HepG2 (cell line): ENCODE measurements around the gene TAF12. TPM values are rescaled to one million over a fixed set of nuclear protein-coding genes. Genes with fewer than 3 reads are reported as not detected.

ENCODE experiments used
- CCAR2 ChIP-seq: fragments of 200-400 bp; formaldehyde crosslinking; optimal IDR thresholded peaks from 2 replicates; pipeline ENCODE3; 2018; ENCODE audit warnings: low read depth, mild to moderate bottlenecking, low read length, moderate library complexity
- CENPX ChIP-seq: sonication (generic); formaldehyde crosslinking; IDR thresholded peaks from 2 replicates; pipeline ENCODE4 v1.9.0; 2021; ENCODE audit warnings: mild to moderate bottlenecking, missing genetic modification reagents, moderate library complexity
- HOXA7 ChIP-seq: sonication (generic); formaldehyde crosslinking; IDR thresholded peaks from 2 replicates; pipeline ENCODE4 v1.8.1; 2022; ENCODE audit warnings: mild to moderate bottlenecking, missing genetic modification reagents, moderate library complexity
- KDM1A ChIP-seq: IDR thresholded peaks from 2 replicates; pipeline ENCODE4 v1.6.1; 2016; ENCODE audit warnings: missing compliant biosample characterization
- KLF15 ChIP-seq: sonication (generic); formaldehyde crosslinking; IDR thresholded peaks from 2 replicates; pipeline ENCODE4 v1.8.1; 2023; ENCODE audit warnings: borderline replicate concordance, mild to moderate bottlenecking, inconsistent platforms, missing genetic modification reagents, mixed read lengths
- NPAS2 ChIP-seq: sonication (generic); formaldehyde crosslinking; IDR thresholded peaks from 2 replicates; pipeline ENCODE4 v1.8.0; 2022; ENCODE audit warnings: mild to moderate bottlenecking, missing genetic modification reagents, borderline replicate concordance
- RAD21 ChIP-seq: fragments of 450-650 bp; formaldehyde crosslinking; IDR thresholded peaks from 2 replicates; pipeline ENCODE4 v1.5.0; 2020; ENCODE audit warnings: mild to moderate bottlenecking
- SIN3A ChIP-seq: IDR thresholded peaks from 2 replicates; pipeline ENCODE4 v1.6.1; 2011; ENCODE audit warnings: low read depth, mild to moderate bottlenecking, control low read depth, low read length, borderline replicate concordance
- SIN3B ChIP-seq: fragments of 150-350 bp; IDR thresholded peaks from 2 replicates; pipeline ENCODE4 v1.6.1; 2014; ENCODE audit warnings: low read length
- SMYD3 ChIP-seq: sonication (generic); formaldehyde crosslinking; IDR thresholded peaks from 2 replicates; pipeline ENCODE4 v1.8.1; 2023; ENCODE audit warnings: mild to moderate bottlenecking, missing genetic modification reagents
- ZKSCAN1 ChIP-seq: fragments of 150-350 bp; IDR thresholded peaks from 2 replicates; pipeline ENCODE4 v1.6.1; 2014; ENCODE audit warnings: low read length
- ZMYM3 ChIP-seq: sonication (generic); formaldehyde crosslinking; IDR thresholded peaks from 2 replicates; pipeline ENCODE4 v1.5.1; 2020; ENCODE audit warnings: mild to moderate bottlenecking, missing genetic modification reagents
- ZNF138 ChIP-seq: sonication (generic); formaldehyde crosslinking; IDR thresholded peaks from 2 replicates; pipeline ENCODE4 v1.5.0; 2020; ENCODE audit warnings: mild to moderate bottlenecking, low read depth, missing genetic modification reagents
- ZNF205 ChIP-seq: IDR thresholded peaks from 2 replicates; pipeline ENCODE4 v1.6.1; 2018; ENCODE audit warnings: missing biosample characterization, missing genetic modification reagents
- ZNF775 ChIP-seq: sonication (generic); formaldehyde crosslinking; IDR thresholded peaks from 2 replicates; pipeline ENCODE4 v1.4.0; 2020; ENCODE audit warnings: missing genetic modification reagents, mild to moderate bottlenecking, moderate library complexity, borderline replicate concordance
- ZNF780A ChIP-seq: sonication (generic); formaldehyde crosslinking; IDR thresholded peaks from 2 replicates; pipeline ENCODE4 v1.8.0; 2022; ENCODE audit warnings: mild to moderate bottlenecking, missing genetic modification reagents, moderate library complexity
- polyA plus RNA-seq, 8 experiments: library from polyadenylated mRNA; depleted of rRNA in 3 of 8; stranded (reverse) in 7 of 8; unstranded in 1 of 8; fragments of >200 nt; fragmentation: Illumina TruSeq in 4 of 8; extraction: Trizol in 4 of 8; gene quantifications; 2 replicates each; pipeline versions ENCODE4 v1.2.1 to v1.2.3, GENCODE V29; 2011 to 2016; ENCODE audit warnings: low read depth in 4 of 8, missing spikeins in 1 of 8, mixed read lengths in 1 of 8; ENCODE audit not compliant: insufficient read depth in 1 of 8
- total RNA-seq, 5 experiments: library from RNA; depleted of rRNA; stranded (reverse); fragments of >200 nt; fragmentation: Illumina TruSeq; extraction: Trizol; gene quantifications; 2 replicates each; pipeline ENCODE4 v1.2.3, GENCODE V29; 2016; ENCODE audit warnings: low read depth in 1 of 5
- TF ChIP-seq, protein P1 (sequence below): IDR thresholded peaks from 2 replicates; pipeline ENCODE4 v1.6.1; 2016
- TF ChIP-seq, protein P2 (sequence below): sonication (generic); formaldehyde crosslinking; IDR thresholded peaks from 2 replicates; pipeline ENCODE4 v1.8.0; 2022; ENCODE audit warnings: mild to moderate bottlenecking, missing genetic modification reagents, borderline replicate concordance
- TF ChIP-seq, protein P3 (sequence below): sonication (generic); formaldehyde crosslinking; IDR thresholded peaks from 2 replicates; pipeline ENCODE4 v1.4.0; 2020; ENCODE audit warnings: missing genetic modification reagents, borderline replicate concordance
- TF ChIP-seq, protein P4 (sequence below): sonication (generic); formaldehyde crosslinking; conservative IDR thresholded peaks from 2 replicates; pipeline ENCODE4 v1.5.0; 2020; ENCODE audit warnings: missing genetic modification reagents
- TF ChIP-seq, protein P5 (sequence below): sonication (generic); formaldehyde crosslinking; IDR thresholded peaks from 2 replicates; pipeline ENCODE4 v1.5.1; 2020; ENCODE audit warnings: missing genetic modification reagents, mild to moderate bottlenecking, borderline replicate concordance
- TF ChIP-seq, protein P6 (sequence below): IDR thresholded peaks from 2 replicates; pipeline ENCODE4 v1.6.1; 2016; ENCODE audit warnings: missing compliant biosample characterization, missing genetic modification reagents, borderline replicate concordance

TAF12 gene
- total and polyA plus RNA-seq, 2 of the 13 experiments (the other 11 are each of a cell fraction or from before 2014, with no cell fraction given): 16.3 to 17.1 TPM

DNA sequence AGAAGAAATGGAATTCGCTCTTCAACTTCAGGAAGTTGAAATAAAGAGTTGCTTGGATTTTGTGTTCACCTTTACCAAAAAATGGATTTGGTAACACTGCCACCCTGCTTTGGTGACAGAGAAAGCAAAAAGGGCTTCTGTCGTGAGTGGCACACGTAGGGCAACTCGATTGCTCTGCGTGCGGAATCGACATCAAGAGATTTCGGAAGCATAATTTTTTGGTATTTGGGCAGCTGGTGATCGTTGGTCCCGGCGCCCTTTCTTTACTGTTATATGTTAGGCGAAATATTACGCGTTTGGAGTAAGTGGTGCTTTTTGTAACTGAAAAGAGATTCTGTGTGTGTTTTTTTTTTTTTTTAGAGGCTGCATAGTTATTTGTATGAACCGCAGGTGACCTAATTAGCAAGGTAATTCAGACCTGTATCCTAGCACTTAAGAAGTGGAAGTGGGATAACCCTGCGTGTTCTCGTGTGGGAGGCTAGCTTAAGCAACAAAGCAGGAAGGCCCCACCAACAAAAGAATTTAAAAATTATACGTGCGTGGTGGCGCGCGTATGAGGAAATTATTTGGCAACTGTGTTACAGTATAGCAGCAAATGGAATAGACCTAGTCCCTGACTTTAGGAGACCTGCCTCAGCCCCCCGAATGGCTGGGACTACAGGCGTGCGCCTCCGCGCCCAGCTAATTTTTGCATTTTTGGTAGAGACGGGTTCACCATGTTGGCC lies 5.8 kb upstream of the TAF12 start, which contains the start of gene RNU11 (continued):
- no peak for TF ChIP-seq CCAR2
- peak; percentile 71 for TF ChIP-seq SIN3B
- no peak; the same call in none of the 2 replicates for TF ChIP-seq KDM1A (CRISPR knock-in tag)
- peak; percentile 95 for TF ChIP-seq SMYD3 (CRISPR knock-in tag)
- TF ChIP-seq CENPX (CRISPR knock-in tag): no peak
- no peak for TF ChIP-seq ZNF138 (CRISPR knock-in tag)
- no peak for TF ChIP-seq HOXA7 (CRISPR knock-in tag)
- peak; percentile 59 for TF ChIP-seq ZKSCAN1
- TF ChIP-seq RAD21 (CRISPR knock-in tag): peak; percentile 43
- TF ChIP-seq ZNF205 (CRISPR knock-in tag): peak; percentile 92
- TF ChIP-seq, protein P1, sequence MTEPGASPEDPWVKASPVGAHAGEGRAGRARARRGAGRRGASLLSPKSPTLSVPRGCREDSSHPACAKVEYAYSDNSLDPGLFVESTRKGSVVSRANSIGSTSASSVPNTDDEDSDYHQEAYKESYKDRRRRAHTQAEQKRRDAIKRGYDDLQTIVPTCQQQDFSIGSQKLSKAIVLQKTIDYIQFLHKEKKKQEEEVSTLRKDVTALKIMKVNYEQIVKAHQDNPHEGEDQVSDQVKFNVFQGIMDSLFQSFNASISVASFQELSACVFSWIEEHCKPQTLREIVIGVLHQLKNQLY: no peak; the same call in 1 of the 2 replicates
- TF ChIP-seq ZNF775 (CRISPR knock-in tag): peak; percentile 76; the same call in 1 of the 2 replicates
- TF ChIP-seq, protein P2, sequence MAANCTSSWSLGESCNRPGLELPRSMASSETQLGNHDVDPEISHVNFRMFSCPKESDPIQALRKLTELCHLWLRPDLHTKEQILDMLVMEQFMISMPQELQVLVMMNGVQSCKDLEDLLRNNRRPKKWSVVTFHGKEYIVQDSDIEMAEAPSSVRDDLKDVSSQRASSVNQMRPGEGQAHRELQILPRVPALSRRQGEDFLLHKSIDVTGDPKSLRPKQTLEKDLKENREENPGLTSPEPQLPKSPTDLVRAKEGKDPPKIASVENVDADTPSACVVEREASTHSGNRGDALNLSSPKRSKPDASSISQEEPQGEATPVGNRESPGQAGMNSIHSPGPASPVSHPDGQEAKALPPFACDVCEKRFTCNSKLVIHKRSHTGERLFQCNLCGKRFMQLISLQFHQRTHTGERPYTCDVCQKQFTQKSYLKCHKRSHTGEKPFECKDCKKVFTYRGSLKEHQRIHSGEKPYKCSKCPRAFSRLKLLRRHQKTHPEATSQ: peak; percentile 92
- no peak for TF ChIP-seq NPAS2 (CRISPR knock-in tag)
- peak; percentile 82; the same call in 1 of the 2 replicates for TF ChIP-seq KLF15 (CRISPR knock-in tag)
- TF ChIP-seq, protein P3, sequence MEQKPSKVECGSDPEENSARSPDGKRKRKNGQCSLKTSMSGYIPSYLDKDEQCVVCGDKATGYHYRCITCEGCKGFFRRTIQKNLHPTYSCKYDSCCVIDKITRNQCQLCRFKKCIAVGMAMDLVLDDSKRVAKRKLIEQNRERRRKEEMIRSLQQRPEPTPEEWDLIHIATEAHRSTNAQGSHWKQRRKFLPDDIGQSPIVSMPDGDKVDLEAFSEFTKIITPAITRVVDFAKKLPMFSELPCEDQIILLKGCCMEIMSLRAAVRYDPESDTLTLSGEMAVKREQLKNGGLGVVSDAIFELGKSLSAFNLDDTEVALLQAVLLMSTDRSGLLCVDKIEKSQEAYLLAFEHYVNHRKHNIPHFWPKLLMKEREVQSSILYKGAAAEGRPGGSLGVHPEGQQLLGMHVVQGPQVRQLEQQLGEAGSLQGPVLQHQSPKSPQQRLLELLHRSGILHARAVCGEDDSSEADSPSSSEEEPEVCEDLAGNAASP (CRISPR knock-in tag): peak; percentile 79; the same call in 1 of the 2 replicates
- TF ChIP-seq, protein P4, sequence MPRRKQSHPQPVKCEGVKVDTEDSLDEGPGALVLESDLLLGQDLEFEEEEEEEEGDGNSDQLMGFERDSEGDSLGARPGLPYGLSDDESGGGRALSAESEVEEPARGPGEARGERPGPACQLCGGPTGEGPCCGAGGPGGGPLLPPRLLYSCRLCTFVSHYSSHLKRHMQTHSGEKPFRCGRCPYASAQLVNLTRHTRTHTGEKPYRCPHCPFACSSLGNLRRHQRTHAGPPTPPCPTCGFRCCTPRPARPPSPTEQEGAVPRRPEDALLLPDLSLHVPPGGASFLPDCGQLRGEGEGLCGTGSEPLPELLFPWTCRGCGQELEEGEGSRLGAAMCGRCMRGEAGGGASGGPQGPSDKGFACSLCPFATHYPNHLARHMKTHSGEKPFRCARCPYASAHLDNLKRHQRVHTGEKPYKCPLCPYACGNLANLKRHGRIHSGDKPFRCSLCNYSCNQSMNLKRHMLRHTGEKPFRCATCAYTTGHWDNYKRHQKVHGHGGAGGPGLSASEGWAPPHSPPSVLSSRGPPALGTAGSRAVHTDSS (CRISPR knock-in tag): peak; percentile 97; the same call in 1 of the 2 replicates
- TF ChIP-seq, protein P5, sequence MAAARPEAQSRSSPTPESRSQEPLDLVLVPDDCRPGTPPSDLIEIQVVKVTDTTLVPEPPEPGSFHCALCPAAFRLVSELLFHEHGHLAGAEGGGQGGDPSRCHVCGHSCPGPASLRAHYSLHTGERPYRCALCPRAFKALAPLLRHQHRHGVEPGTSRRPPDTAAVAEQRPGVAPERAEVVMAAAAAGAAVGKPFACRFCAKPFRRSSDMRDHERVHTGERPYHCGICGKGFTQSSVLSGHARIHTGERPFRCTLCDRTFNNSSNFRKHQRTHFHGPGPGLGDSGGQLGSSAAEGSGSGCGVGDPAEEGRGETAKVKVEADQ (CRISPR knock-in tag): no peak
- TF ChIP-seq ZMYM3 (CRISPR knock-in tag): no peak
- TF ChIP-seq, protein P6, sequence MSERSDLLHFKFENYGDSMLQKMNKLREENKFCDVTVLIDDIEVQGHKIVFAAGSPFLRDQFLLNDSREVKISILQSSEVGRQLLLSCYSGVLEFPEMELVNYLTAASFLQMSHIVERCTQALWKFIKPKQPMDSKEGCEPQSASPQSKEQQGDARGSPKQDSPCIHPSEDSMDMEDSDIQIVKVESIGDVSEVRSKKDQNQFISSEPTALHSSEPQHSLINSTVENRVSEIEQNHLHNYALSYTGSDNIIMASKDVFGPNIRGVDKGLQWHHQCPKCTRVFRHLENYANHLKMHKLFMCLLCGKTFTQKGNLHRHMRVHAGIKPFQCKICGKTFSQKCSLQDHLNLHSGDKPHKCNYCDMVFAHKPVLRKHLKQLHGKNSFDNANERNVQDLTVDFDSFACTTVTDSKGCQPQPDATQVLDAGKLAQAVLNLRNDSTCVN: no peak
- TF ChIP-seq ZNF780A (CRISPR knock-in tag): no peak
- peak; percentile 98 for TF ChIP-seq SIN3A
